ENCODE measurements around the gene EHD4. TPM values are rescaled to one million over a fixed set of nuclear protein-coding genes. Genes with fewer than 3 reads are reported as not detected.

The EHD4 gene
- total and polyA plus RNA-seq, 9 of the 15 experiments (the other 6 are each of a cell fraction or from before 2014, with no cell fraction given) = 0.89 to 10.3 (median 6.4) TPM

GRCh38 chr15:42002333-42002732 is 30.0 kb upstream of the EHD4 start:
- FAIRE-seq = no peak
- no peak for TF ChIP-seq SAFB2 (IDR thresholded peaks at IDR 0.05; ENCODE audit: borderline replicate concordance, low read depth, low read length, severe bottlenecking)
- no peak for TF ChIP-seq ZNF140 (CRISPR knock-in tag; IDR thresholded peaks at IDR 0.05)
- TF ChIP-seq ZBTB43 (CRISPR knock-in tag; IDR thresholded peaks at IDR 0.05) = no peak
- no peak for TF ChIP-seq ETV6 (IDR thresholded peaks at IDR 0.05; ENCODE audit: borderline replicate concordance in 1 of 2, low read depth in 2 of 2, low read length in 1 of 2)
- no peak for TF ChIP-seq ETV6 (CRISPR knock-in tag; IDR thresholded peaks at IDR 0.05; ENCODE audit: borderline replicate concordance)
- TF ChIP-seq RCOR1 (IDR thresholded peaks at IDR 0.05; ENCODE audit: borderline replicate concordance in 1 of 2, low read depth in 2 of 2, low read length in 2 of 2) = no peak
- TF ChIP-seq ZNF324 (CRISPR knock-in tag; IDR thresholded peaks at IDR 0.05) = no peak
- no peak for TF ChIP-seq ZBED1 (IDR thresholded peaks at IDR 0.05)
- no peak for TF ChIP-seq KLF13 (tag; IDR thresholded peaks at IDR 0.05; ENCODE audit: borderline replicate concordance, low read depth)
- TF ChIP-seq GTF3C2 (IDR thresholded peaks at IDR 0.05; ENCODE audit: borderline replicate concordance, extremely low read depth, insufficient read length) = no peak
- Histone ChIP-seq H3K27ac (ENCODE audit: extremely low read depth, low read depth, low read length) (no peak overlapping the region), H3K9ac (ENCODE audit: insufficient read depth in 1 of 2, low read depth in 2 of 2, low read length in 2 of 2) (no peak overlapping the region), H3K4me1 (replicated peaks in 1 of 2; ENCODE audit: control insufficient read depth in 2 of 2, insufficient read depth in 2 of 2, low read length in 2 of 2) (no peaks in the 10 kb centered on the region), H3K79me2 (ENCODE audit: control insufficient read depth, insufficient read depth, low read length) (no peaks in the 10 kb centered on the region), H4K20me1 (replicated peaks; ENCODE audit: control insufficient read depth, insufficient read depth, low read length) (peaks cover 7% of the 10 kb centered on the region; the same call in 1 of the 2 replicates), H3K4me3 (no peak overlapping the region), H3K4me2 (ENCODE audit: insufficient read depth, low read length) (no peak overlapping the region), H3K9me3 (replicated peaks; ENCODE audit: control insufficient read depth, insufficient read depth, low read depth, low read length) (no peaks in the 10 kb centered on the region), H3K9me1 (ENCODE audit: control insufficient read depth, insufficient read depth, low read length) (no peaks in the 10 kb centered on the region), H2AFZ (ENCODE audit: low read depth, low read length) (no peak overlapping the region), H3K27me3 (ENCODE audit: control insufficient read depth in 2 of 2, insufficient read depth in 2 of 2, low read length in 2 of 2) (peaks cover 26 to 68% of the 10 kb centered on the region in 2 experiments), H3K36me3 (ENCODE audit: control insufficient read depth, insufficient read depth, low read length) (no peaks in the 10 kb centered on the region)
- no peak for DNase-seq (ENCODE audit: extremely low read depth in 1 of 4, low spot score in 3 of 4)
- no TSS peak for BruUV-seq (replicated peaks)
- intact Hi-C loops (cut with micrococcal nuclease) (no loop called here), in situ Hi-C loops (cut with MboI) (no loop called here)
- WGBS (ENCODE audit: insufficient coverage, low coverage, missing lambda C conversion rate) = 0% methylated on average over 6 of the region's 6 CpGs
- ChIA-PET CTCF (ENCODE audit: low intra/inter-chr PET ratio) (no interaction called here), POLR2A (interaction anchor here (0.7 to 1.4 kb wide), 3 partner anchors 10 to 193 kb away, joined by 3 to 6 read pairs (median 4); no protein-coding TSS in a partner anchor)
- no peak for ATAC-seq

Data from K562 (cell line).